CD4-positive, alpha-beta T cell (primary cell): ENCODE data around the gene CCDC157. TPM values are rescaled to one million over a fixed set of nuclear protein-coding genes. Genes with fewer than 3 reads are reported as not detected.

Source experiments
- ATAC-seq: fragments of 200-7000 bp; cut with Tn5 transposase; one replicate; pipeline ENCODE4 v1.10.0; 2022; ENCODE audit warnings: mild to moderate bottlenecking; ENCODE audit not compliant: poor library complexity
- CTCF ChIA-PET: fragments of 350-600 bp; sonication (Branson Sonifier 250); formaldehyde crosslinking; loops from one replicate; lab custom pipeline; 2021; ENCODE audit warnings: antibody characterized with exemption, inconsistent platforms; lab: Charles Lee
- POLR2A ChIA-PET: fragments of 350-600 bp; sonication (Branson Sonifier 250); formaldehyde crosslinking; loops from one replicate; lab custom pipeline; 2021; ENCODE audit warnings: antibody characterized with exemption, inconsistent platforms; lab: Charles Lee
- DNase-seq, 14 experiments: peaks; one replicate each; pipeline ENCODE4 v3.0.0-alpha.2; 2013 to 2020; ENCODE audit warnings: mixed read lengths in 2 of 14
- H3K27ac ChIP-seq, 2 donors: one replicate each; pipeline versions ENCODE4 v1.5.1 to v1.7.0; 2013; ENCODE audit warnings: low read length in 2 of 2, low read depth in 1 of 2, mild to moderate bottlenecking in 1 of 2
- H3K27me3 ChIP-seq, 2 experiments: 1 replicate in 1 of 2; 2 replicates in 1 of 2; pipeline versions ENCODE4 v1.6.1 to v1.7.0; 2013; ENCODE audit warnings: low read length in 2 of 2, control low read depth in 1 of 2, mild to moderate bottlenecking in 1 of 2, moderate library complexity in 1 of 2; ENCODE audit not compliant: insufficient read depth in 2 of 2, control insufficient read depth in 1 of 2
- H3K36me3 ChIP-seq: one replicate; pipeline ENCODE4 v1.6.1; 2013; ENCODE audit warnings: low read length, control low read depth; ENCODE audit not compliant: insufficient read depth
- H3K4me1 ChIP-seq: one replicate; pipeline ENCODE4 v1.6.1; 2013; ENCODE audit warnings: low read length, control low read depth; ENCODE audit not compliant: insufficient read depth
- H3K4me3 ChIP-seq: one replicate; pipeline ENCODE4 v1.5.1; 2013; ENCODE audit warnings: mild to moderate bottlenecking, low read length, moderate library complexity
- H3K9me3 ChIP-seq, 2 experiments: 1 replicate in 1 of 2; 2 replicates in 1 of 2; pipeline versions ENCODE4 v1.6.1 to v1.7.0; 2013; ENCODE audit warnings: low read length in 2 of 2, mild to moderate bottlenecking in 2 of 2, control low read depth in 1 of 2, moderate library complexity in 1 of 2; ENCODE audit not compliant: control insufficient read depth in 1 of 2, insufficient read depth in 1 of 2
- H3K27ac Mint-ChIP-seq: one replicate; pipeline ENCODE4 v1.8.0; 2020; ENCODE audit warnings: mixed read lengths
- H3K27me3 Mint-ChIP-seq: one replicate; pipeline ENCODE4 v1.8.0; 2021; ENCODE audit warnings: mixed read lengths
- H3K36me3 Mint-ChIP-seq: one replicate; pipeline ENCODE4 v1.8.0; 2021; ENCODE audit warnings: low read depth, mixed read lengths
- H3K4me1 Mint-ChIP-seq: one replicate; pipeline ENCODE4 v1.8.0; 2021; ENCODE audit warnings: low read depth, mixed read lengths
- H3K4me3 Mint-ChIP-seq: one replicate; pipeline ENCODE4 v1.8.0; 2020; ENCODE audit warnings: mild to moderate bottlenecking, mixed read lengths
- H3K9me3 Mint-ChIP-seq: one replicate; pipeline ENCODE4 v1.8.0; 2020; ENCODE audit warnings: mixed read lengths
- intact Hi-C, 2 experiments: fragments of 100-400 bp; cut with DNase I in 1 of 2; cut with micrococcal nuclease in 1 of 2; formaldehyde crosslinking; loops; one replicate each; pipeline versions ENCODE4 v1.15.1 to v1.9.0; 2023 to 2025; cut with DNase I, micrococcal nuclease
- total RNA-seq, 174 experiments: library from RNA in 2 of 174; stranded (reverse) in 2 of 174; gene quantifications; one replicate each; pipeline ENCODE4 v1.2.3 and lab custom pipeline; 2021 to 2026
- TF ChIP-seq, protein P1 (sequence below): fragments of 200-600 bp; IDR thresholded peaks from one replicate; pipeline ENCODE4 v1.8.0; 2022; ENCODE audit warnings: antibody characterized with exemption, mild to moderate bottlenecking

The CCDC157 gene
- total RNA-seq, 2 experiments from 2014 or later: 8.3 to 10.1 TPM

DNA sequence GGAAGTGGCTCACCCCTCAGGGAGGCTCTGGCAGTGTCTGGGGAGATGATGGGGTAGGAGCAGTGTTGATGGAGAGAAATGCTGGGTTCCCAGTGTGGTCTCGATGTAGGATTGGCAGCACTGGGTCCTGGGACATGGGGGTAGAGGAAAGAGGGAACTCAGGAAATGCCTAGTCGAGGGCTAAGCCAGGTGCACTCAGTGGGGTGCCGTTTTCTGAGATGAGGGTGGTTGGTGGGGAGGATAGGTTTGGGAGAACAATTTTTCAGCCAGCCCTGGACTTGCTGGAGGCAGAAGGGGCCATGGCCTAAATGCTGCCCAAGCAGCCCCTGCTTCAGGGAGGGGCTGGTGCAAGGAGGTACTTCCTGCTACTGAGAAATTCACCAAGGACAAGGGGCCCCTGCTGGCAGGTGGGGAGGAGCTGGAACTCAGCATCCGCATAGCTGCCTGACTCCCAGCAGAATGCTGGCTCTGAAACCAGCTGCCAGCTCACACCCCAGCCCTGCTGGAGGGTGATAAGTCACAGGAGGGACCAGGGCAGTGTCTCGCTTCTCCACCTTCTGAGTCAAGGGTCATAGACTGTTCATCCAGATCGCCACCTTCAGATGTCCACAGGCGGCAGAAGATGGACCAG, 6.0 kb downstream of the CCDC157 start:
- H3K4me1 Mint-ChIP-seq: peaks cover 5% of the 10 kb centered on the region
- TF ChIP-seq, protein P1, sequence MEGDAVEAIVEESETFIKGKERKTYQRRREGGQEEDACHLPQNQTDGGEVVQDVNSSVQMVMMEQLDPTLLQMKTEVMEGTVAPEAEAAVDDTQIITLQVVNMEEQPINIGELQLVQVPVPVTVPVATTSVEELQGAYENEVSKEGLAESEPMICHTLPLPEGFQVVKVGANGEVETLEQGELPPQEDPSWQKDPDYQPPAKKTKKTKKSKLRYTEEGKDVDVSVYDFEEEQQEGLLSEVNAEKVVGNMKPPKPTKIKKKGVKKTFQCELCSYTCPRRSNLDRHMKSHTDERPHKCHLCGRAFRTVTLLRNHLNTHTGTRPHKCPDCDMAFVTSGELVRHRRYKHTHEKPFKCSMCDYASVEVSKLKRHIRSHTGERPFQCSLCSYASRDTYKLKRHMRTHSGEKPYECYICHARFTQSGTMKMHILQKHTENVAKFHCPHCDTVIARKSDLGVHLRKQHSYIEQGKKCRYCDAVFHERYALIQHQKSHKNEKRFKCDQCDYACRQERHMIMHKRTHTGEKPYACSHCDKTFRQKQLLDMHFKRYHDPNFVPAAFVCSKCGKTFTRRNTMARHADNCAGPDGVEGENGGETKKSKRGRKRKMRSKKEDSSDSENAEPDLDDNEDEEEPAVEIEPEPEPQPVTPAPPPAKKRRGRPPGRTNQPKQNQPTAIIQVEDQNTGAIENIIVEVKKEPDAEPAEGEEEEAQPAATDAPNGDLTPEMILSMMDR: no peak
- ATAC-seq (no peak), DNase-seq (no peak)
- no peak overlapping the region for H3K27ac Mint-ChIP-seq
- Histone ChIP-seq H3K9me3 (no peaks in the 10 kb centered on the region), H3K4me1 (peaks cover under 1% of the 10 kb centered on the region), H3K36me3 (no peaks in the 10 kb centered on the region), H3K4me3 (no peak overlapping the region), H3K27ac (no peak overlapping the region), H3K27me3 (no peaks in the 10 kb centered on the region)
- no peak overlapping the region for H3K4me3 Mint-ChIP-seq
- H3K27me3 Mint-ChIP-seq: no peaks in the 10 kb centered on the region
- no peaks in the 10 kb centered on the region for H3K9me3 Mint-ChIP-seq
- CTCF ChIA-PET: interaction anchor here (1.3 kb wide), 1 partner anchor 75 kb away, joined by 4 read pairs; no protein-coding TSS in a partner anchor
- POLR2A ChIA-PET: no interaction called here
- intact Hi-C loops: no loop called here
- no peaks in the 10 kb centered on the region for H3K36me3 Mint-ChIP-seq

GRCh38 chr22:30365891-30366290, 9.1 kb downstream of the CCDC157 start:
- CTCF ChIA-PET: no interaction called here

DNA sequence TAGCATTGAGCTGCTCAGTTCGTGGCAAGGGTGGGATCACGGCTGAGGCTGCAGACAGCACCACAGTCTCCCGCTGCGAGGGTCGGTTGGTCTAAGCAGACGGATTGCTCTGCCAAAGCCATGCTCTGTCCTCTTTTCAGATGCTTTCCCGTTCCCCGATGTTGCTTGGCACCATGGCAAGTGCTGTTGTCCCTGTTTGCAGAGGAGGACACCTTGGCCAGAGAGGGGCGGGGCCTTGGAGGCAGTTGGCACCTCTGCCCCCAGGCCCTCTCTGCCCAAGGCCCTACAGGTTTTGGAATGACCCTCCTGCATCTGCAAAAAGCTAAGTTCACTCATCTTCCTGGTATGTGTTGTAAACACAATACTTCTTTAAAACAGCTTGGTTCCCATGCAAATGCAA, 11.6 kb downstream of the CCDC157 start:
- Histone ChIP-seq H3K9me3 (no peaks in the 10 kb centered on the region), H3K27ac (no peak overlapping the region), H3K36me3 (no peaks in the 10 kb centered on the region), H3K4me1 (no peaks in the 10 kb centered on the region), H3K27me3 (no peaks in the 10 kb centered on the region), H3K4me3 (no peak overlapping the region)
- Mint-ChIP-seq H3K27me3 (no peaks in the 10 kb centered on the region), H3K27ac (no peak overlapping the region), H3K4me3 (no peak overlapping the region), H3K36me3 (no peaks in the 10 kb centered on the region), H3K4me1 (no peaks in the 10 kb centered on the region), H3K9me3 (no peaks in the 10 kb centered on the region)
- TF ChIP-seq, protein P1: no peak
- DNase-seq: no peak
- ChIA-PET POLR2A (interaction anchor here (1.3 kb wide), 1 partner anchor 12 kb away, joined by 3 read pairs; the partner anchor contains the start of gene SF3A1), CTCF (interaction anchor here (0.6 kb wide), 1 partner anchor 17 kb away, joined by 4 read pairs; no protein-coding TSS in a partner anchor)
- ATAC-seq: no peak
- intact Hi-C loops: no loop called here

More at GRCh38 chr22:30365891-30366290, 9.1 kb downstream of the CCDC157 start:
- POLR2A ChIA-PET: no interaction called here
- Histone ChIP-seq H3K4me1 (no peaks in the 10 kb centered on the region), H3K27ac (no peak overlapping the region), H3K9me3 (no peaks in the 10 kb centered on the region), H3K27me3 (no peaks in the 10 kb centered on the region), H3K36me3 (no peaks in the 10 kb centered on the region), H3K4me3 (no peak overlapping the region)
- ATAC-seq: no peak
- TF ChIP-seq, protein P1: no peak
- Mint-ChIP-seq H3K27ac (no peak overlapping the region), H3K9me3 (no peaks in the 10 kb centered on the region), H3K4me1 (no peaks in the 10 kb centered on the region), H3K4me3 (no peak overlapping the region), H3K27me3 (no peaks in the 10 kb centered on the region), H3K36me3 (no peaks in the 10 kb centered on the region)
- no peak for DNase-seq
- intact Hi-C loops: no loop called here
